Ramos (cell line): ENCODE measurements around the gene PTCRA.
"Not testable (repeated sequence)": the region's sequence is repeated elsewhere in the genome, so short reads cannot be mapped to it uniquely, and the experiment has no call there.

Source experiments
- in situ Hi-C: fragments of 300-500 bp; cut with MboI; formaldehyde crosslinking; loops from one replicate; pipeline ENCODE4 v1.14.3; 2022; ENCODE audit warnings: low sequenced_read_pairs; ENCODE audit not compliant: unreplicated experiment

The PTCRA gene

DNA sequence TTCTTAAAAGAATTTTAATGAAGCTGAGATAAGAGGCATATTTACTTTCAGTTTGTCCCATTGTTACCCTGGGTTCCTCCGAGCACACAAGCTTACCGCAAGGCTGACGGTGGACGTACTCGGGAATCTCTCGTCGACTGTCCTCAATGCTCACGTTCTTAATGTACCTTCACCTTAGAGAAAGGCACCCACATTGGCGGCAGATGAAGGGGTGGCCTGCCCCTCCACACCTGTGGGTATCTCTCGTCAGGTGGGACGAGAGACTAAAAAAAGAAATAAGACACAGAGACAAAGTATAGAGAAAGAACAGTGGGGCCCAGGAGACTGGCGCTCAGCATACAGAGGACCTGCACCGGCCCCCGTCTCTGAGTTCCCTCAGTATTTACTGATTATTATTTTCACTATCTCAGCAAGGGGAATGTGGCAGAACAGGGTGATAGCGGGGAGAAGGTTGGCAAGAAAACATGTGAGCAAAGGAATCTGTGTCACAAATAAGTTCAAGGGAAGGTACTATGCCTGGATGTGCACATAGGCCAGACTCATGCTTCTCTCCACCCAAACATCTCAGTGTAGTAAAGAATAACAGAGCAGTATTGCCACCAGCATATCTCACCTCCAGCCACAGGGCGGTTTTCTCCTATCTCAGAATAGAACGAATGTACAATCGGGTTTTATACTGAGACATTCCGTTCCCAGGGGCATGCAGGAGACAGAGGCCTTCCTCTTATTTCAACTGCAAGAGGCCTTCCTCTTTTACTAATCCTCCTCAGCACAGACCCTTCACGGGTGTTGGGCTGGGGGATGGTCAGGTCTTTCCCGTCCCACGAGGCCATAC, 13.2 kb upstream of the PTCRA start:
- in situ Hi-C loops = not testable (repeated sequence)

DNA sequence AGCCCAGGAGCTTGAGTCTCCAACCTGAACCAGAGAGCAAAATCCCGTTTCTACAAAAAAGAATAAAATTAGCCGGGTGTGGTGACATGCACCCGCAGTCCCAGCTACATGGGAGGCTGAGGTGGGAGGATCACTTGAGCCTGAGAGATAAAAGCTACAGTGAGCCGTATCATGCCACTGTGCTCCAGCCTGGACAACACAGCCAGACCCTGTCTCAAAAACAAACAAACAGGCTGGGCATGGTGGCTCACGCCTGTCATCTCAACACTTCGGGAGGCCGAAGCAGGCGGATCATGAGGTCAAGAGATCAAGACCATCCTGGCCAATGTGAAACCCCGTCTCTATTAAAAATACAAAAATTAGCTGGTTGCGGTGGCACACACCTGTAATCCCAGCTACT, 11.4 kb upstream of the PTCRA start:
- in situ Hi-C loops = no loop called here

DNA sequence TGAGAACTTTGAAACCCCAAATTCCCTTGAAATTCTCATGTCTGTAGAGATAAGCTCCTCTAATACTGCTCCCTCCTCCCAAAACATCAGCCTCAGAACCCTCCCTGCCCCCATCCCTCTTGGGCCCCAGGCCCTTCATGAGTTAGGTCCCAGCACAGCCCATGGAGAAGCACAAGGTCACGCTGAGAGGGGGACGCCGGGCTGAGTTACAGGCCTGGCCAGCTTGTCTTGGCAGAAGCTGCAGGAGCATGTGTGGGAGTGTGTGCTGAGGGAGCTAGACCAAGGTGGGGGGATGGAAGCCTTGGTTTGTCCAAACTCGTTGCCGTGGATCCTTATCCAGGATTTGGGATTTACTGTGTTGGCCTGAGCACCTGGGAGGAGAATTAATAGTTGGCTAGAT, 8.5 kb upstream of the PTCRA start:
- in situ Hi-C loops = loop anchor here (5.0 kb wide), 1 partner anchor 235 kb away; no protein-coding TSS in a partner anchor

DNA sequence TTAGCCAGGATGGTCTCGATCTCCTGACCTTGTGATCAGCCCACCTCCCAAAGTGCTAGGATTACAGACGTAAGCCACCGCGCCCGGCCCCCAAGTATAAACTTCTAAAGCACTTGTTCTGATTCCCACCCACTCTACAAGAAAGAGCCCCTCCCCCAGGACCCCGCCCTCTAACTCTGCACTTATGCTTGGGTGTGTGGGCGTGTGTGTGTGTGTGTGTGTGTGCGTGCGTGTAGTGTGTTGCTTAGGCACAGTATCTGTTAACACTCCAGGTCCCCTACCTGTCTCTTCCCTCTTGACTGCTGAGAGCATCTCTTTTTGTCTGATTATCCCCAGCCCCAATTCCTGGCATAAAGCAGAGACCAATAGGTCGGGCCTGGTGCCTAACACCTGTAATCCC, 6.0 kb upstream of the PTCRA start:
- in situ Hi-C loops = loop anchor here (5.0 kb wide), 1 partner anchor 232 kb away; no protein-coding TSS in a partner anchor

DNA sequence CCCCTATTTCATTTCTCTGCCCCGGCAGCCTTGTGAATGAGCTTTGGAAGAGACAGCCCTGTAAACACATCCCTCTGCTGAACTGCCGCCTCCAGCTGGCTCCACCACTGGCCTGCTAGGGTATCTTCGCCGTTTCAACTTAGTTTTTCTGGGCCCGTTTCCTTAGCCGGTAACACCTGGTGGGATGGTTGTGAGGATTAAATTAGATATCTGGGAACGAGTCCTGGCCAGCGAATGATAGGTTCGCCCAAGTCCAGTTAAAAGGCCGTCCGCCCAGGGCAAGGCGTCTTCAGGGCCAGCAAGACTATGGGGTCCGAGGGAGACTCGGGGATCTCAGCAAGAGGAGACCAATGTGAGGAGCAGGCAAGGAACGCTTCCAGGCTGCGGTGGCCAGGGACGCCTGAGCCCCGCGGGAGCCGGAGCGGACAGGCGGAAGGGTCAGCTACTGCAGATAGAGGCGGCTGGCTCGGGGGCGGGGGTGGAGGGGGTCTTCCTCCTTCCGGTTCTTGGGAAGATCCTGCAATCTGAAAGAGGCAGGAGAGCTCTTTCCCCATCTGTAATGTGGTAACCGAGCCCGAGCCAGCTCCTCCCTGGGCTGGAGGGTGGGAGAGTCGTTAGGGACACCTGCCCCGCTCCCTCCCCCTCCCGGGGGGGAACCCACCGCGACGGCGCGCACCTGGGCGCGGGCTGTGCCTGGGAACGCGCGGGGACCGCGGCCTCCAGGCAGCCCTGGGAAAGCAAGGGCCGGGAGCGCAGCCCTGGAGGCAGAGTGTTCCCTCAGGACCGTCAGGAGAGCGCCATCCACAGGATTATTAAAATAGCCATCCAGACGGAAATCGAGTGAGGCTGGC, 4.5 kb upstream of the PTCRA start:
- in situ Hi-C loops = no loop called here

DNA sequence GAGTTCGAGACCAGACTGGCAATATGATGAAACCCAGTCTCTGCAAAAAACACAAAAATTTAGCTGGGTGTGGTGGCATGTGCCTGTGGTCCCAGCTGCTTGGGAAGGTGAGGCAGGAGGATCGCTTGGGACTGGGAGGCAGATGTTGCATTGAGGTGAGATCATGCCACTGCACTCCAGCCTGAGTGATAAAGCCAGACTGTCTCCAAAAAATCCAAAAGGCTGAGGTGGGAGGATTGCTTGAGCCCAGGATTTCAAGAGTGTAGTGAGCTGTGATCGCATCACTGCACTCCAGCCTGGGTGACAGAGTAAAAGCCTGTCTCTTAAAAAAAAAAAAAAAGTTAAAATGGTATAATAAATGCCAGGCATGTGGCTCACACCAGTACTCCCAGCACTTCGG, 1.3 kb upstream of the PTCRA start:
- in situ Hi-C loops = no loop called here

DNA sequence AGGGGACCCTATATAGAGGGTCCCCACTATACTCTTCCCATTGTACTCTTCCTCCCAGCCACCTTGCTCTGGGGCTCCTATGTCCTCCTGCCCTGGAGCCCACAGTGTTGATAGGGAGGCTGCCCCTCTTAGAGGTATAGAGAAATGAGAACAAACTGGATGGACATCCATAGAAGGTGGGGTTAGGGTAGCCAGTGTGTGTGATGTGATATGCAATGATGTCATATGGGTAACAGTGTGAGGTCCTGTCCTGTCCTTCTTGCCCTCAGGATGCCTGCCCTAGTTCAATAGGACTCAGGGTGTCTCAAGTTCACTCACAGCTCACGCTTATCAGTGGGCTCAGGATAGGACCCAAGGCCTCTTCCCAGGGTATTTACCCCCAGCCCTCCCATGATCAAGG, 435 bp downstream of the PTCRA start:
- in situ Hi-C loops = no loop called here

DNA sequence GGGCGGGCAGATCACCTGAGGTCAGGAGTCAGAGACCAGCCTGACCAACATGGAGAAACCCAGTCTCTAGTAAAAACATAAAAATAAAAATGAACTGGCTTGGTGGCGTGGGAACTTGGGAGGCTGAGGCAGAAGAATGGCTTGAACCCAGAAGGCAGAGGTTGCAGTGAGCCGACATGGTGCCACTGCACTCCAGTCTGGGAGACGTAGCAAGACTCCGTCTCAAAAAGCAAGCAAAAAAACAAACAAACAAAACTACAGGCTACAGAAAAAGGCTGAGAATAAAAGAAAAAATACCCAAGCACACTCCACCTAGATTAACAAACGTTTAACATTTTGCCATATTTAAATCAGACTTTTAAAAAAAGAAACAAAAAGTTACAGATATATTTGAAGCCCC, 5.9 kb downstream of the PTCRA start:
- in situ Hi-C loops = no loop called here

DNA sequence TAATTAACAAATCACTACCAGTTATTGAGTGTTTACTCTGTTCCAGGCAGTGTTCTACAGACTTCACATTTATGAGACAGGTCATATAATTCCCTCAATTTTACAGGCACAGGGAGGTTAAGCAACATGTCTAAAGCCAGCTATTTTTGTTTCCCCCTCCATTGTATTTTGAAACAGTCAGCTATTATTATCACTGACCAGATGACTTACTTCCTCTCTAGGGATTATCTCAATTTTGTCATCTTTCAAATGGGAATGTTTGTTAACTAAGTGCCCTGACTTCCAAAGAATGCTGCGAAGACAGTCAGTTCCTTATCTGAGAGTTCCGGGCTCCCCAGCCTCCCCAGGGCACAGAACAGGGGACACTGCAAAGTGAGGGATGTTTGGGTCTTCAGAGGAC, 7.8 kb downstream of the PTCRA start:
- in situ Hi-C loops = no loop called here

DNA sequence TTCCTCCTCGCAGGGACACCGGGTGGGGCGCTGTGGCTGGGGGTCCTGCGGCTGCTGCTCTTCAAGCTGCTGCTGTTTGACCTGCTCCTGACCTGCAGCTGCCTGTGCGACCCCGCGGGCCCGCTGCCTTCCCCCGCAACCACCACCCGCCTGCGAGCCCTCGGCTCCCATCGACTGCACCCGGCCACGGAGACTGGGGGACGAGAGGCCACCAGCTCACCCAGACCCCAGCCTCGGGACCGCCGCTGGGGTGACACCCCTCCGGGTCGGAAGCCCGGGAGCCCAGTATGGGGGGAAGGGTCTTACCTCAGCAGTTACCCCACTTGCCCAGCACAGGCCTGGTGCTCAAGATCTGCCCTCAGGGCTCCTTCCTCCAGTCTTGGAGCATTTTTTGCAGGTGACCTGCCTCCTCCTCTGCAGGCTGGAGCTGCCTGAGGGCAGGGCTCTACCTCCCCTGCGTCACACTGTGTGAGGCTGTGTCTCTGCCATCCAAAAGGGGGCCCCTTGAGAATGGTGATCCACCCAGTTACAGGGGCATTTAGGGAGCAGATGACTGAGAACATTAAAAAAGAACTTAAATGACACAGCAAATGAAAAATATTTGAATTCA, 9.5 kb downstream of the PTCRA start:
- in situ Hi-C loops = no loop called here

DNA sequence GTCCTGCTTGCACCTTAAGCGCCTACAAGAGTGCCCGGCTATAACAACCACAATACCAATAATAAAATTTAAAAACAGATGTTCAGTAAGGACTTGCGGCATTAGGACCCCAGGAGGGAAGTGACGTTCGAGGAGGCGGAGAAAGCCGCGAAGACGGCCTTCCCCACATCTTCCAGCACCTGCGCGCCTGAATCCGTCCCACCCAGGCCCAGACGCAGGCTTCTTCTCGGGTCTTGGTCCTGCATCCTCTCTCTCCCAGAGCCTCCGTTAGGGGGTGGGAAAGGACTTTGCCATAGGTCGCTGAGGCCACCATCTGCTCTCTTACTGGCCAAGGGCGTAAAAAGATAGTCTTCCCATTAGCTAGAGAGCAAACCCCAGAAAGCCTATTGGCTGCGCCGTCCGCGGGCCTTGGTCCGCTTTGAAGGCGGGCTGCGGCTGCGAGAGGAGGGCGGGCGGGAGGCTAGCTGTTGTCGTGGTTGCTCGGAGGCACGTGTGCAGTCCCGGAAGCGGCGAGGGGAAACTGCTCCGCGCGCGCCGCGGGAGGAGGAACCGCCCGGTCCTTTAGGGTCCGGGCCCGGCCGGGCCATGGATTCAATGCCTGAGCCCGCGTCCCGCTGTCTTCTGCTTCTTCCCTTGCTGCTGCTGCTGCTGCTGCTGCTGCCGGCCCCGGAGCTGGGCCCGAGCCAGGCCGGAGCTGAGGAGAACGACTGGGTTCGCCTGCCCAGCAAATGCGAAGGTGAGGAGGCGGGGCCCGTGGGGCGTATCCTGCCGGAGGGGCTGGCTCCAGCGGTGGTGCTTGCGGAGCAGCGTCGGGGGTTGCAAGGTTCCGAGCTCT, 13.3 kb downstream of the PTCRA start, which contains the start of gene CNPY3:
Gene CNPY3, plus strand, starts transcription at position 495 of the 835 bp plus-strand sequence. Its CDS starts 91 bp downstream, at position 586.
- in situ Hi-C loops = no loop called here

DNA sequence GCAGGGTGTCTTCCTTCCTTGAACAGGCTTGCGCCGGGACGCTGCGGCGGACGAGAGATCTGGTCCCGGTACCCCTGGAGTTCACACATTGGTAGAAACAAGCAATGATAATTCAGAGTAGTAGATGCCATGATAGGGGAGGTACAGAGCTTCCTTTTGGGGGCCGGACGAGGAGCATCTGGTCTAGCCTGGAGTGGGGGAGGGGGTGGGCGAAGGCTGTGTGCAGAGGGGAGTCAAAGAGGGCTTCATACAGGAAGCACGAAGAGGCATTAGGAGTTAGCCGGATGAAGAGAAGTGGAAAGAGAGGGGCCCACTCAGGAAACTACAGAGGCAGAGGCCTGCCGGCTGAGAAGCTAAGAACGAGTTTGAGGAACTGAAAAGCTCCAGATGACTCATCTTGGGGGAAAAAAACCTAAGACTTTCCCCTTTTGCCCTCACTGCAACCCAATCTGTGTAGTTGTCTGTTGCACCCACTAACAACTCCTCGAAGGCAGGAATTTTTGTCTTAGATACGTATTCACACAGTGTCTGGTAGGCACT, 14.0 kb downstream of the PTCRA start:
- in situ Hi-C loops = no loop called here

DNA sequence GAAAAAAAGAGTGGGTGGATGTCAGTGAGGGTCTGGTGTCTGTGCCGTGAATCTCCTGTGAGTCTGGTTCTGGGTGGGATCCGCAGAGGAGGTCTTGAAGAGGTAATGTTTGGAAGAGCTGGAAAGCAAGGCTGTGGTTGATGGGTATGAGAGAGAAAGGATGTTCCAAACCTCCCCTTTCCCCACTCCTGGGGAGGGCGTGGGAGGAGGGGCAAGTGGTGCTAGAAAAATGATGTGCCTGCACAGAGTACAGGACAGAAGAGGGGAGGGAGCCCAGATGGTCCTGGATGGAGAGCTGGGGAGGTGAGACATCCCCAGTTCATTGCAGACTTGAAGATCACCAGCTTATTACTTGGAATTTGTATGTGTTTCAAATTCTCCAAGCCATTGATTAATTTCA, 16.6 kb downstream of the PTCRA start:
- in situ Hi-C loops = no loop called here

DNA sequence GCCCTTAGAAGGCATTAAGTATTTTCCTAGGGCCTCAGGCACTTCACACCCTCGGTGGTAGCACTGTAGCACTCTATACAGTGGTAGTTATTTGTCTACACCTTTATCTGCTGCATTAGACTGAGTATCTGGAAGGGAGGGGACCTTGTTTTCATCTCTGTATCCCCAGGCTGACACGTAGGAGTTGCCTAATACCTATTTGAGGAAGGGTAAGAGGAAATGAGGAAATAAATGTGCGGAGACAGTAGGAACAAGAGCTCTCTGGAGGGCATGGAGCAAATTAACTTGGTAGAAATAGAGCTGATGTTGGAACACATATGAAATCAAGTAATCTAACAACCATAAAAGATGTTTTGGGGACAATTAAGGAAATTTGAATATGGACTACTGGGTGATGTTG, 17.4 kb downstream of the PTCRA start:
- in situ Hi-C loops = no loop called here

DNA sequence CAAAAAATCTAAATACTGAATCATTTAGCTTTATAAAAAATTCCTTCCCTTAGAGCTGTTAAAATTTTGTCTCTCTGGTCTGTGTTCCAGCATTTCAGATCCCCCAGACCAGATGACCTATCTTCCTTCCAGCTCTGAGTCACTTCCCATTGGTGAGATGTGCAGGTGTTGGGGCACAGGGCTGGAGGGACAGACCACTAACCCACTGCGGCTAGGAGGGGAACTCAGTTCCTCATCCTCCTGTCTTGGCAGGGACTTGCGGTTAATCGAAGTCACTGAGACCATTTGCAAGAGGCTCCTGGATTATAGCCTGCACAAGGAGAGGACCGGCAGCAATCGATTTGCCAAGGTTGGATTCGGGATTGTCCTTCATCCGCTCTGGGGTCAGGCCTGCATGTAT, 19.5 kb downstream of the PTCRA start:
- in situ Hi-C loops = no loop called here

DNA sequence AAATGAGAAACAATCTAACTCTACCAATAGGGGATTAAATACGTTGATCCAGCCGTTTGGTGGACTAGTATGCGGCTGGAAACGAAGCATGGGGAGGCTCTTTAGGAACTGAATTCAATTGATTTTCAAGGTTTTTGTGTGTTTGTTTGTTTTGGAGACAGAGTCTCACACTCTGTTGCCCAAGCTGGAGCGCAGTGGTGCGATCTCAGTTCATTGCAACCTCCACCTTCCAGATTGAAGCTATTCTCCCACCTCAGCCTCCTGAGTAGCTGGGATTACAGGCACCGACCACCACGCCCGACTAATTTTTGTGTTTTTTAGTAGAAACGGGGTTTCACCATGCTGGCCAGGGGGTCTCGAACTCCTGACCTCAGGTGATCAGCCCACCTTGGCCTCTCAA, 20.5 kb downstream of the PTCRA start:
- in situ Hi-C loops = no loop called here

DNA sequence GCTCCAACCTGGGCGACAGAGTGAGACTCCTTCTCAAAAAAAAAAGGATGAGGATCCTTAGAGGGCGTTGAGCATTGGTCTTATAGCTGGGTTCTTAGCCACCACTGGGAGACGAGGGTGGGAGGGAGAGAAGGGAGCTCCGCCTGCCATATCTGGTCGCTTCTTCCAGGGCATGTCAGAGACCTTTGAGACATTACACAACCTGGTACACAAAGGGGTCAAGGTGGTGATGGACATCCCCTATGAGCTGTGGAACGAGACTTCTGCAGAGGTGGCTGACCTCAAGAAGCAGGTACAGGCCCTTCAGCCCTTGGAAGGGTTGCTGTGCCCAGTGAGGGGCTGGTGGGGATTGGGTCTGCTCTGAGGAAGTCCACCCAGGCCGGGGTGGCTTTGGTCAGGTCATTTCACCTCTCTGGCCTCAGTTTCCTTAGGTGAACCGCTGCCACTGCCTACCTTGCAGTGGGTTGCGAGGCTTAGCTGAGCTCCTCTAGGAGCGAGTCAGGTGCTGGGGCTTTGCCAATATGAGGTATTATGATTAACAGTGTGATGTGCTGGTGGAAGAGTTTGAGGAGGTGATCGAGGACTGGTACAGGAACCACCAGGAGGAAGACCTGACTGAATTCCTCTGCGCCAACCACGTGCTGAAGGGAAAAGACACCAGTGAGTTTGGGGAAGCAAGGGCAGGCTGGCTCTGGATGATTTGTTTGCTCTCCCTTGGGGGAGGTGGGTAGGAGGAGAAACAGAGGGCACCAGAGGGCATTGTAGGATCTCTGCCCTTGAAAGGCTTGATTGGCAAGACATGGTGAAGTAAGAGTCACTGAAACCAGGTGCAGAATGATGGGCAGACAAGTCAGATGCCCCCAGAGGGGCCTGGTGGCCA, 21.9 kb downstream of the PTCRA start:
- in situ Hi-C loops = no loop called here

DNA sequence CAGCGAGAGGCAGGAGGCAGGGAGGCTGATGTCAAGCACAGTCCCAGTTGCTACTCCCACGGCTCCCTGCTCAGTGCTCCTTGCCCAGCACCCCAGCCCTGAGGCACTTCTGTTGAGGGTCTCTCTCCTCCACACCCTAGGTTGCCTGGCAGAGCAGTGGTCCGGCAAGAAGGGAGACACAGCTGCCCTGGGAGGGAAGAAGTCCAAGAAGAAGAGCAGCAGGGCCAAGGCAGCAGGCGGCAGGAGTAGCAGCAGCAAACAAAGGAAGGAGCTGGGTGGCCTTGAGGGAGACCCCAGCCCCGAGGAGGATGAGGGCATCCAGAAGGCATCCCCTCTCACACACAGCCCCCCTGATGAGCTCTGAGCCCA, 22.6 kb downstream of the PTCRA start:
- in situ Hi-C loops = no loop called here
